Vagina (tissue), 2 donors: ENCODE results near the gene VPS41. TPM values are rescaled to one million over a fixed set of nuclear protein-coding genes. Genes with fewer than 3 reads are reported as not detected.

Source experiments
- DNase-seq, 2 donors: peaks; one replicate each; pipeline ENCODE4 v3.0.0-alpha.2; 2017; ENCODE audit errors: extremely low spot score in 2 of 2
- H3K27ac ChIP-seq: fragments of 200-600 bp; sonication (generic); one replicate; pipeline ENCODE4 v1.5.1; 2019
- H3K27me3 ChIP-seq: fragments of 200-600 bp; sonication (generic); one replicate; pipeline ENCODE4 v1.5.1; 2019
- H3K36me3 ChIP-seq, 2 donors: fragments of 200-600 bp; sonication (generic); one replicate each; pipeline ENCODE4 v1.5.1; 2017 to 2019
- H3K4me1 ChIP-seq: fragments of 200-600 bp; sonication (generic); one replicate; pipeline ENCODE4 v1.5.1; 2019
- H3K4me3 ChIP-seq, 2 donors: fragments of 200-600 bp; sonication (generic); 1 replicate in 1 of 2; 2 replicates in 1 of 2; pipeline ENCODE4 v1.5.1; 2016 to 2019
- H3K9me3 ChIP-seq: fragments of 200-600 bp; sonication (generic); one replicate; pipeline ENCODE4 v1.5.1; 2019
- POLR2A ChIP-seq, 2 donors: fragments of 450-650 bp; IDR thresholded peaks; one replicate each; pipeline ENCODE4 v1.6.1; 2017; ENCODE audit warnings: antibody characterized with exemption in 2 of 2, mild to moderate bottlenecking in 2 of 2, moderate library complexity in 2 of 2
- POLR2AphosphoS5 ChIP-seq, 2 donors: sonication (generic); formaldehyde crosslinking; IDR thresholded peaks; one replicate each; pipeline ENCODE4 v1.9.0; 2017; ENCODE audit warnings: antibody characterized with exemption in 2 of 2, mild to moderate bottlenecking in 2 of 2, low read depth in 1 of 2; ENCODE audit not compliant: insufficient read depth in 1 of 2
- intact Hi-C: fragments of 100-400 bp; cut with DNase I; formaldehyde crosslinking; loops from one replicate; pipeline ENCODE4 v1.15.1; 2023
- total RNA-seq: library from RNA; depleted of rRNA; stranded (reverse); fragments of >200 nt; gene quantifications from one replicate; pipeline ENCODE4 v1.2.3, GENCODE V29; 2016
- TF ChIP-seq, protein P1 (sequence below), 3 experiments: fragments of 450-650 bp in 2 of 3; fragments of 200-600 bp in 1 of 3; sonication (generic) in 1 of 3; IDR thresholded peaks; one replicate each; pipeline ENCODE4 v1.5.1; 2017 to 2019; ENCODE audit warnings: antibody characterized with exemption in 3 of 3, mild to moderate bottlenecking in 2 of 3, moderate library complexity in 2 of 3

The VPS41 gene
- total RNA-seq, 1 donor from 2014 or later: 46.7 TPM

- Histone ChIP-seq H3K4me1 (no peaks in the 10 kb centered on the region), H3K4me3 (no peak overlapping the region), H3K36me3 (no peaks in the 10 kb centered on the region), H3K27ac (no peak overlapping the region), H3K27me3 (no peaks in the 10 kb centered on the region), H3K9me3 (no peaks in the 10 kb centered on the region)
- intact Hi-C loops: no loop called here
- DNase-seq: no peak
- TF ChIP-seq, protein P1, sequence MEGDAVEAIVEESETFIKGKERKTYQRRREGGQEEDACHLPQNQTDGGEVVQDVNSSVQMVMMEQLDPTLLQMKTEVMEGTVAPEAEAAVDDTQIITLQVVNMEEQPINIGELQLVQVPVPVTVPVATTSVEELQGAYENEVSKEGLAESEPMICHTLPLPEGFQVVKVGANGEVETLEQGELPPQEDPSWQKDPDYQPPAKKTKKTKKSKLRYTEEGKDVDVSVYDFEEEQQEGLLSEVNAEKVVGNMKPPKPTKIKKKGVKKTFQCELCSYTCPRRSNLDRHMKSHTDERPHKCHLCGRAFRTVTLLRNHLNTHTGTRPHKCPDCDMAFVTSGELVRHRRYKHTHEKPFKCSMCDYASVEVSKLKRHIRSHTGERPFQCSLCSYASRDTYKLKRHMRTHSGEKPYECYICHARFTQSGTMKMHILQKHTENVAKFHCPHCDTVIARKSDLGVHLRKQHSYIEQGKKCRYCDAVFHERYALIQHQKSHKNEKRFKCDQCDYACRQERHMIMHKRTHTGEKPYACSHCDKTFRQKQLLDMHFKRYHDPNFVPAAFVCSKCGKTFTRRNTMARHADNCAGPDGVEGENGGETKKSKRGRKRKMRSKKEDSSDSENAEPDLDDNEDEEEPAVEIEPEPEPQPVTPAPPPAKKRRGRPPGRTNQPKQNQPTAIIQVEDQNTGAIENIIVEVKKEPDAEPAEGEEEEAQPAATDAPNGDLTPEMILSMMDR (IDR thresholded peaks at IDR 0.05): no peak
- TF ChIP-seq POLR2AphosphoS5 (IDR thresholded peaks at IDR 0.05; ENCODE audit: insufficient read depth in 1 of 2, low read depth in 1 of 2): no peak
- TF ChIP-seq POLR2A (IDR thresholded peaks at IDR 0.05): no peak
These were observed 20.6 kb upstream of the VPS41 start for GRCh38 chr7:38929460-38930171.

- Histone ChIP-seq H3K27ac (no peak overlapping the region), H3K36me3 (no peaks in the 10 kb centered on the region), H3K27me3 (no peaks in the 10 kb centered on the region), H3K4me1 (no peaks in the 10 kb centered on the region), H3K4me3 (no peak overlapping the region), H3K9me3 (no peaks in the 10 kb centered on the region)
- TF ChIP-seq, protein P1 (IDR thresholded peaks at IDR 0.05): no peak
- TF ChIP-seq POLR2AphosphoS5 (IDR thresholded peaks at IDR 0.05; ENCODE audit: insufficient read depth in 1 of 2, low read depth in 1 of 2) (no peak), POLR2A (IDR thresholded peaks at IDR 0.05) (no peak)
- DNase-seq: no peak
- intact Hi-C loops: no loop called here
These were observed 19.5 kb upstream of the VPS41 start for GRCh38 chr7:38928506-38928905.

DNA sequence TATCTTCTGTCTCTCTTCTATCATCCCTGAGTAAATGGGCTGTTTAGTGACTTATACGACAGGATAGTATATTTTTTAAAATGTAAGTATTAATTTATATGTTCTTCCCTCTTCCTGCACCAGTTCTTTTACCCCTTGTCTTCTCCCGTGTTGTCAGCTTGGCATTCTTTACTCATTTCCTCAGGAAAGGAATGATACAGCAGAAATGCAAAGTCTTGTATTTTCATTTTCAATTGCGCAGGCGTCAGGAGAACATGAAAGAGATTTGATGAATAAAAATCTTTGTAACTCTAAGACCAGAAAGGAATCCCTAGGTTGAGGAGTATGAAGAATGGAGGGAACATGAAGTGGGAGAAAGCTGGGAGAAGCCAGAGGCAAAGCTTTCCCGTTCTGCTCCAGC, 18.8 kb upstream of the VPS41 start:
- H3K36me3 ChIP-seq: no peaks in the 10 kb centered on the region
- intact Hi-C loops: no loop called here
- no peaks in the 10 kb centered on the region for H3K27me3 ChIP-seq
- no peak overlapping the region for H3K4me3 ChIP-seq
- no peaks in the 10 kb centered on the region for H3K4me1 ChIP-seq
- no peak for DNase-seq
- H3K27ac ChIP-seq: no peak overlapping the region
- TF ChIP-seq, protein P1 (IDR thresholded peaks at IDR 0.05): no peak
- TF ChIP-seq POLR2A (IDR thresholded peaks at IDR 0.05) (no peak), POLR2AphosphoS5 (IDR thresholded peaks at IDR 0.05; ENCODE audit: insufficient read depth in 1 of 2, low read depth in 1 of 2) (no peak)
- H3K9me3 ChIP-seq: no peaks in the 10 kb centered on the region

- Histone ChIP-seq H3K4me1 (no peaks in the 10 kb centered on the region), H3K27ac (no peak overlapping the region), H3K9me3 (no peaks in the 10 kb centered on the region), H3K27me3 (no peaks in the 10 kb centered on the region), H3K36me3 (no peaks in the 10 kb centered on the region), H3K4me3 (no peak overlapping the region)
- no peak for DNase-seq
- TF ChIP-seq POLR2A (IDR thresholded peaks at IDR 0.05): no peak
- TF ChIP-seq, protein P1 (IDR thresholded peaks at IDR 0.05): no peak
- TF ChIP-seq POLR2AphosphoS5 (IDR thresholded peaks at IDR 0.05; ENCODE audit: insufficient read depth in 1 of 2, low read depth in 1 of 2): no peak
- intact Hi-C loops: no loop called here
These were observed 11.7 kb upstream of the VPS41 start for GRCh38 chr7:38920731-38921130.

DNA sequence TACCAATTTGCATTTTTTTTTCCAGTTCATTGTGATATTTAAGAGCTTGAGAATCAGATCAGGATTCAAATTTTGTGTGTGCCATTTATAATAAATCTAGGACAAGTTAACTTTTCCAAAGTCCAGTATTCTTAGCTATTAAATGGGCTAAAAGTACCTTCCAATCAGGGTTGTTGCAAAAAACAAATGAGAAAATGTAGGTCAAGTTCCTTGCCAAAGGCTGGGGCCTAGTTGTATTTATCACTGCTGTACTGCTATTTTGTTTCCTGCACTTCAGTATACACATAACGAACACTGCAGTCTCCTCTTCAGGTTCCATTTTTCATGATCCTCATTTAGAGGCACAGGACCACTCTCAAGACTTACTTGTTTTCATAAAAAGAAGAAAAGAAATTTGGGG, 7.4 kb upstream of the VPS41 start:
- TF ChIP-seq, protein P1 (IDR thresholded peaks at IDR 0.05): no peak
- TF ChIP-seq POLR2AphosphoS5 (IDR thresholded peaks at IDR 0.05; ENCODE audit: insufficient read depth in 1 of 2, low read depth in 1 of 2) (no peak), POLR2A (IDR thresholded peaks at IDR 0.05) (no peak)
- H3K4me3 ChIP-seq: no peak overlapping the region
- no peaks in the 10 kb centered on the region for H3K9me3 ChIP-seq
- no peaks in the 10 kb centered on the region for H3K27me3 ChIP-seq
- no peaks in the 10 kb centered on the region for H3K4me1 ChIP-seq
- intact Hi-C loops: no loop called here
- DNase-seq: no peak
- H3K36me3 ChIP-seq: no peaks in the 10 kb centered on the region
- H3K27ac ChIP-seq: no peak overlapping the region
